Parathyroid adenoma (tissue), 2 donors: ENCODE measurements around the gene PRDM10.

Experiments used
- H2AFZ ChIP-seq: fragments of 300-600 bp; sonication (generic); one replicate; pipeline ENCODE4 v1.7.0; 2017; ENCODE audit warnings: antibody characterized with exemption, mild to moderate bottlenecking
- H3K27ac ChIP-seq: fragments of 300-600 bp; sonication (generic); one replicate; pipeline ENCODE4 v1.7.0; 2017
- H3K27me3 ChIP-seq: fragments of 300-600 bp; sonication (generic); one replicate; pipeline ENCODE4 v1.7.0; 2017; ENCODE audit warnings: low read length; ENCODE audit not compliant: control insufficient read depth, insufficient read depth
- H3K36me3 ChIP-seq: fragments of 300-600 bp; sonication (generic); one replicate; pipeline ENCODE4 v1.7.0; 2017; ENCODE audit warnings: low read length; ENCODE audit not compliant: control insufficient read depth, insufficient read depth
- H3K4me1 ChIP-seq: fragments of 300-600 bp; sonication (generic); one replicate; pipeline ENCODE4 v1.7.0; 2017; ENCODE audit warnings: control low read depth
- H3K4me2 ChIP-seq: fragments of 300-600 bp; sonication (generic); one replicate; pipeline ENCODE4 v1.7.0; 2017; ENCODE audit warnings: low read length
- H3K4me3 ChIP-seq: fragments of 300-600 bp; sonication (generic); one replicate; pipeline ENCODE4 v1.7.0; 2017; ENCODE audit warnings: low read depth, low read length
- H3K79me2 ChIP-seq: fragments of 300-600 bp; sonication (generic); one replicate; pipeline ENCODE4 v1.7.0; 2017; ENCODE audit warnings: control low read depth
- H3K9ac ChIP-seq: fragments of 300-600 bp; sonication (generic); one replicate; pipeline ENCODE4 v1.7.0; 2017; ENCODE audit warnings: mild to moderate bottlenecking
- H3K9me3 ChIP-seq: fragments of 300-600 bp; sonication (generic); one replicate; pipeline ENCODE4 v1.7.0; 2017; ENCODE audit warnings: low read length; ENCODE audit not compliant: control insufficient read depth
- TF ChIP-seq, protein P1 (sequence below): fragments of 300-600 bp; sonication (generic); IDR thresholded peaks from one replicate; pipeline ENCODE4 v1.7.0; 2017; ENCODE audit warnings: antibody characterized with exemption, mild to moderate bottlenecking
- donor health status: primary hyperparathyroidism.

The PRDM10 gene

GRCh38 chr11:129998905-129999304 is 3.7 kb downstream of the PRDM10 start:
- Histone ChIP-seq H3K4me3 (no peak overlapping the region), H3K36me3 (no peaks in the 10 kb centered on the region), H3K27ac (no peak overlapping the region), H3K79me2 (peaks cover 3% of the 10 kb centered on the region), H3K9ac (no peak overlapping the region), H3K4me2 (no peak overlapping the region), H3K9me3 (no peaks in the 10 kb centered on the region), H2AFZ (no peak overlapping the region), H3K27me3 (no peaks in the 10 kb centered on the region), H3K4me1 (peaks cover under 1% of the 10 kb centered on the region)
- TF ChIP-seq, protein P1, sequence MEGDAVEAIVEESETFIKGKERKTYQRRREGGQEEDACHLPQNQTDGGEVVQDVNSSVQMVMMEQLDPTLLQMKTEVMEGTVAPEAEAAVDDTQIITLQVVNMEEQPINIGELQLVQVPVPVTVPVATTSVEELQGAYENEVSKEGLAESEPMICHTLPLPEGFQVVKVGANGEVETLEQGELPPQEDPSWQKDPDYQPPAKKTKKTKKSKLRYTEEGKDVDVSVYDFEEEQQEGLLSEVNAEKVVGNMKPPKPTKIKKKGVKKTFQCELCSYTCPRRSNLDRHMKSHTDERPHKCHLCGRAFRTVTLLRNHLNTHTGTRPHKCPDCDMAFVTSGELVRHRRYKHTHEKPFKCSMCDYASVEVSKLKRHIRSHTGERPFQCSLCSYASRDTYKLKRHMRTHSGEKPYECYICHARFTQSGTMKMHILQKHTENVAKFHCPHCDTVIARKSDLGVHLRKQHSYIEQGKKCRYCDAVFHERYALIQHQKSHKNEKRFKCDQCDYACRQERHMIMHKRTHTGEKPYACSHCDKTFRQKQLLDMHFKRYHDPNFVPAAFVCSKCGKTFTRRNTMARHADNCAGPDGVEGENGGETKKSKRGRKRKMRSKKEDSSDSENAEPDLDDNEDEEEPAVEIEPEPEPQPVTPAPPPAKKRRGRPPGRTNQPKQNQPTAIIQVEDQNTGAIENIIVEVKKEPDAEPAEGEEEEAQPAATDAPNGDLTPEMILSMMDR = no peak

DNA sequence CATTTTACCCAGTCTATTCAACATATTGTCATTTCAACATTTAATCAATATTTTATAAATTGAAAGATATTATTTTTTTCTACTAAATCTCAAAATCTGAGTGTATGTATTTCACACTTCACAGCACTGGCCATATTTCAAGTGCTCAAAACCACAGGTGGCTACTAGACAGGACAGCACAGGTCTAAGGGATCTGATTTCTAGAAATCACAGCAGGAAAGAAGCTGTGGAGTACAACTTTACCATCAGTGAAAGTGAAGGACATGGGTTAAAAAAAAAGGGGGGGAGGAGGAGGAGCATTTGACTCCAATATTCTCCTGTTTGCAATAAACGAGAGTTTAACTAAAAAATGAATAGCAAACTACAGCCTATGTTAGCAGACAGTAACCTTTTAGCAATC is 4.5 kb downstream of the PRDM10 start:
- Histone ChIP-seq H3K9ac (no peak overlapping the region), H3K79me2 (peaks cover 3% of the 10 kb centered on the region), H3K27me3 (no peaks in the 10 kb centered on the region), H3K27ac (no peak overlapping the region), H2AFZ (no peak overlapping the region), H3K4me2 (no peak overlapping the region), H3K9me3 (no peaks in the 10 kb centered on the region), H3K4me3 (no peak overlapping the region), H3K4me1 (no peaks in the 10 kb centered on the region), H3K36me3 (no peaks in the 10 kb centered on the region)
- TF ChIP-seq, protein P1 = no peak

GRCh38 chr11:129997513-129997912 is 5.1 kb downstream of the PRDM10 start:
- Histone ChIP-seq H2AFZ (no peak overlapping the region), H3K4me2 (no peak overlapping the region), H3K27me3 (no peaks in the 10 kb centered on the region), H3K9ac (no peak overlapping the region), H3K27ac (no peak overlapping the region), H3K79me2 (peaks cover 3% of the 10 kb centered on the region), H3K4me1 (no peaks in the 10 kb centered on the region), H3K9me3 (no peaks in the 10 kb centered on the region), H3K4me3 (no peak overlapping the region), H3K36me3 (no peaks in the 10 kb centered on the region)
- TF ChIP-seq, protein P1 = no peak

GRCh38 chr11:129996113-129996870 is 6.3 kb downstream of the PRDM10 start:
- Histone ChIP-seq H3K27ac (no peak overlapping the region), H3K4me1 (no peaks in the 10 kb centered on the region), H3K36me3 (no peaks in the 10 kb centered on the region), H3K4me3 (no peak overlapping the region), H3K4me2 (no peak overlapping the region), H2AFZ (no peak overlapping the region), H3K27me3 (no peaks in the 10 kb centered on the region), H3K9ac (no peak overlapping the region), H3K79me2 (peaks cover 3% of the 10 kb centered on the region), H3K9me3 (no peaks in the 10 kb centered on the region)
- TF ChIP-seq, protein P1 = no peak

DNA sequence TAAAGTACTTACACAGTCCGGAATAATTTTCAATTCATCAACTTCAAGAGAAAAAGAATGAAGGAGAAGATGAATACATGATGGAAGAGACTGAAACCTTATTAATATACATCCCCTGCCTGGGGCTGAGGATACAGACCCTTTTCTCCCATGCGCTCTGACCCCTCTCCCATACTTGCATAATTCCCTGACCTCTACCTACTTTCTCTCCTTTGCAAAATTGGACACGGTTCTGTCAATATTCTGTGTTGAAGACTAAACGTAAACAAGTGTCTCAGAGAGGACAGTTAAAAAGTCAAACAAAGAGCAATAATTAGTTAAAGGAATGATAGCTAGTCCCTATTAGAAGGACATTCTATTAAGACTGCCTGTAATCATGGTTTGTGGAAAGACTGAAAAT is 7.5 kb downstream of the PRDM10 start:
- Histone ChIP-seq H3K4me2 (no peak overlapping the region), H3K36me3 (no peaks in the 10 kb centered on the region)

More for the DNA sequence above, 7.5 kb downstream of the PRDM10 start:
- Histone ChIP-seq H3K4me3 (no peak overlapping the region), H3K4me1 (no peaks in the 10 kb centered on the region), H3K9ac (no peak overlapping the region), H2AFZ (no peak overlapping the region), H3K27me3 (no peaks in the 10 kb centered on the region), H3K27ac (no peak overlapping the region), H3K9me3 (no peaks in the 10 kb centered on the region), H3K79me2 (peaks cover 1% of the 10 kb centered on the region)
- TF ChIP-seq, protein P1 = no peak
